ENCODE results near the gene FAM169A.

DNA sequence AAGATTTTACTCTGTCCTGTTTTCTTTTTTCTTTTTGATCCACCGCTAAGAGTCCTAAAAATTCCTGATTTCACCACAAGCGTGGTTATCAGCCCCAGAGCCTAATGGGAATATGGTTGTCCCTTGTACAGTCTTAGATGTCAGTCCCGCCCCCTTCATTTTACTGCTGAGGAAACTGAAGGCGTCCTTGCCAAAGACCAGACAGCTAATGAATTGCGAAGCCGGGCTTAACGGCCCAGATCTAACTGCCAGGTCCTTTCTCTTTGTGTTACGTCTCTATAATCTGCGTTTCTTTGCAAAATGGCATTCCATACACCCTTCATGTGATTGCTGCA, 98.6 kb downstream of the FAM169A start:
- TF ChIP-seq, protein P1, sequence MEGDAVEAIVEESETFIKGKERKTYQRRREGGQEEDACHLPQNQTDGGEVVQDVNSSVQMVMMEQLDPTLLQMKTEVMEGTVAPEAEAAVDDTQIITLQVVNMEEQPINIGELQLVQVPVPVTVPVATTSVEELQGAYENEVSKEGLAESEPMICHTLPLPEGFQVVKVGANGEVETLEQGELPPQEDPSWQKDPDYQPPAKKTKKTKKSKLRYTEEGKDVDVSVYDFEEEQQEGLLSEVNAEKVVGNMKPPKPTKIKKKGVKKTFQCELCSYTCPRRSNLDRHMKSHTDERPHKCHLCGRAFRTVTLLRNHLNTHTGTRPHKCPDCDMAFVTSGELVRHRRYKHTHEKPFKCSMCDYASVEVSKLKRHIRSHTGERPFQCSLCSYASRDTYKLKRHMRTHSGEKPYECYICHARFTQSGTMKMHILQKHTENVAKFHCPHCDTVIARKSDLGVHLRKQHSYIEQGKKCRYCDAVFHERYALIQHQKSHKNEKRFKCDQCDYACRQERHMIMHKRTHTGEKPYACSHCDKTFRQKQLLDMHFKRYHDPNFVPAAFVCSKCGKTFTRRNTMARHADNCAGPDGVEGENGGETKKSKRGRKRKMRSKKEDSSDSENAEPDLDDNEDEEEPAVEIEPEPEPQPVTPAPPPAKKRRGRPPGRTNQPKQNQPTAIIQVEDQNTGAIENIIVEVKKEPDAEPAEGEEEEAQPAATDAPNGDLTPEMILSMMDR (IDR thresholded peaks at IDR 0.05; ENCODE audit: insufficient read depth, low read depth, low read length): no peak
- no peak for TF ChIP-seq EZH2 (IDR thresholded peaks at IDR 0.05; ENCODE audit: insufficient read depth, low read length)

Measured in astrocyte (in vitro differentiated cells and primary cell).